GM23338 (cell line): ENCODE data around the gene TMEM59L.

Experiments used
- POLR2AphosphoS5 ChIP-seq: IDR thresholded peaks from 2 replicates; pipeline ENCODE4 v1.6.1; 2016; ENCODE audit warnings: antibody characterized with exemption, low read depth
- STAT1 ChIP-seq: IDR thresholded peaks from one replicate; pipeline ENCODE4 v1.6.1; 2016; ENCODE audit warnings: antibody characterized with exemption; ENCODE audit not compliant: unreplicated experiment
- ZNF462 ChIP-seq: fragments of 250-450 bp; sonication (Bioruptor Pico); IDR thresholded peaks from 2 replicates; pipeline ENCODE4 v1.5.0; 2020; ENCODE audit warnings: mild to moderate bottlenecking, moderate library complexity
- TF ChIP-seq, protein P1 (sequence below), 2 experiments: fragments of 200-600 bp in 1 of 2; sonication (generic) in 1 of 2; conservative IDR thresholded peaks; 2 replicates each; pipeline versions ENCODE4 v1.5.1 to v1.6.1; 2016 to 2017; ENCODE audit warnings: antibody characterized with exemption in 2 of 2, low read depth in 2 of 2, mild to moderate bottlenecking in 2 of 2, moderate library complexity in 1 of 2

GRCh38 chr19:18601875-18602274 lies 10.8 kb upstream of the TMEM59L start:
- TF ChIP-seq, protein P1, sequence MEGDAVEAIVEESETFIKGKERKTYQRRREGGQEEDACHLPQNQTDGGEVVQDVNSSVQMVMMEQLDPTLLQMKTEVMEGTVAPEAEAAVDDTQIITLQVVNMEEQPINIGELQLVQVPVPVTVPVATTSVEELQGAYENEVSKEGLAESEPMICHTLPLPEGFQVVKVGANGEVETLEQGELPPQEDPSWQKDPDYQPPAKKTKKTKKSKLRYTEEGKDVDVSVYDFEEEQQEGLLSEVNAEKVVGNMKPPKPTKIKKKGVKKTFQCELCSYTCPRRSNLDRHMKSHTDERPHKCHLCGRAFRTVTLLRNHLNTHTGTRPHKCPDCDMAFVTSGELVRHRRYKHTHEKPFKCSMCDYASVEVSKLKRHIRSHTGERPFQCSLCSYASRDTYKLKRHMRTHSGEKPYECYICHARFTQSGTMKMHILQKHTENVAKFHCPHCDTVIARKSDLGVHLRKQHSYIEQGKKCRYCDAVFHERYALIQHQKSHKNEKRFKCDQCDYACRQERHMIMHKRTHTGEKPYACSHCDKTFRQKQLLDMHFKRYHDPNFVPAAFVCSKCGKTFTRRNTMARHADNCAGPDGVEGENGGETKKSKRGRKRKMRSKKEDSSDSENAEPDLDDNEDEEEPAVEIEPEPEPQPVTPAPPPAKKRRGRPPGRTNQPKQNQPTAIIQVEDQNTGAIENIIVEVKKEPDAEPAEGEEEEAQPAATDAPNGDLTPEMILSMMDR (conservative IDR thresholded peaks at IDR 0.05; ENCODE audit: low read depth in 2 of 2): no peak
- TF ChIP-seq POLR2AphosphoS5 (no peak), STAT1 (no peak), ZNF462 (CRISPR knock-in tag) (no peak)
